Uterus (tissue), 2 donors: ENCODE results near the gene SMAD5.

Experiments
- POLR2A ChIP-seq, 2 donors: fragments of 450-650 bp; IDR thresholded peaks; one replicate each; pipeline ENCODE4 v1.6.1; 2016; ENCODE audit warnings: antibody characterized with exemption in 2 of 2, mild to moderate bottlenecking in 1 of 2, moderate library complexity in 1 of 2
- TF ChIP-seq, protein P1 (sequence below), 4 experiments: fragments of 200-600 bp in 2 of 4; fragments of 450-650 bp in 2 of 4; sonication (generic) in 2 of 4; IDR thresholded peaks; one replicate each; pipeline ENCODE4 v1.5.1; 2016 to 2019; ENCODE audit warnings: antibody characterized with exemption in 4 of 4, mild to moderate bottlenecking in 2 of 4, moderate library complexity in 1 of 4

DNA sequence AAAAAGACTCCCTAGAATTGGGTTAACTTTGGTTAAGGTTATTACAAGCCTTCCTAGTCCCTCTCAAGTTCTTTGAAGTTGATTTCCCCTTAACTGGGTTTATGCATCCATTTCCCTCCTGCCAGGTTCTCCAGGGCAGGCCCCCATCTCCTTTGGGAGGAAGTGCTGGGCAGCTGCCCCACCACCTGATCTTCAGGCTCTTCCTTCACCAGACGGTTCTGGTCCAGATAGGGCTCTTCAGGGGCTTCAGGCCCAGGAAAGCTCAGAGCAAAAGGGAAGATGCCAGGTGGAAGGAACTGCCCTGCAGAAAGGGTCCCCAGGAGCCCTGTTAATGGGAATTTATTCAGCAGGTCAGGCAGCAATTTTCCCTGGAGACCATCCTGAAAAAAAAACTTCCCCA is 58.3 kb downstream of the SMAD5 start:
- TF ChIP-seq POLR2A (IDR thresholded peaks at IDR 0.05) = no peak
- TF ChIP-seq, protein P1, sequence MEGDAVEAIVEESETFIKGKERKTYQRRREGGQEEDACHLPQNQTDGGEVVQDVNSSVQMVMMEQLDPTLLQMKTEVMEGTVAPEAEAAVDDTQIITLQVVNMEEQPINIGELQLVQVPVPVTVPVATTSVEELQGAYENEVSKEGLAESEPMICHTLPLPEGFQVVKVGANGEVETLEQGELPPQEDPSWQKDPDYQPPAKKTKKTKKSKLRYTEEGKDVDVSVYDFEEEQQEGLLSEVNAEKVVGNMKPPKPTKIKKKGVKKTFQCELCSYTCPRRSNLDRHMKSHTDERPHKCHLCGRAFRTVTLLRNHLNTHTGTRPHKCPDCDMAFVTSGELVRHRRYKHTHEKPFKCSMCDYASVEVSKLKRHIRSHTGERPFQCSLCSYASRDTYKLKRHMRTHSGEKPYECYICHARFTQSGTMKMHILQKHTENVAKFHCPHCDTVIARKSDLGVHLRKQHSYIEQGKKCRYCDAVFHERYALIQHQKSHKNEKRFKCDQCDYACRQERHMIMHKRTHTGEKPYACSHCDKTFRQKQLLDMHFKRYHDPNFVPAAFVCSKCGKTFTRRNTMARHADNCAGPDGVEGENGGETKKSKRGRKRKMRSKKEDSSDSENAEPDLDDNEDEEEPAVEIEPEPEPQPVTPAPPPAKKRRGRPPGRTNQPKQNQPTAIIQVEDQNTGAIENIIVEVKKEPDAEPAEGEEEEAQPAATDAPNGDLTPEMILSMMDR (IDR thresholded peaks at IDR 0.05) = no peak
